ENCODE measurements around the gene BIK. TPM values are rescaled to one million over a fixed set of nuclear protein-coding genes. Genes with fewer than 3 reads are reported as not detected.
"Not testable (repeated sequence)": the region's sequence is repeated elsewhere in the genome, so short reads cannot be mapped to it uniquely, and the experiment has no call there.

The BIK gene
- total RNA-seq, 2 experiments from 2014 or later: 1.5 to 1.9 TPM

GRCh38 chr22:43131773-43132501 is 21.4 kb downstream of the BIK start:
- H3K9me3 Mint-ChIP-seq (ENCODE audit: low read depth): no peaks in the 10 kb centered on the region
- peaks cover 3% of the 10 kb centered on the region for H3K4me1 Mint-ChIP-seq
- H3K4me3 Mint-ChIP-seq: no peak overlapping the region
- ATAC-seq (no peak), DNase-seq (no peak)
- CTCF ChIA-PET: no interaction called here
- H3K36me3 Mint-ChIP-seq: peaks cover 10% of the 10 kb centered on the region
- no peaks in the 10 kb centered on the region for H3K27me3 Mint-ChIP-seq
- H3K27ac Mint-ChIP-seq: no peak overlapping the region

- no peaks in the 10 kb centered on the region for H3K9me3 Mint-ChIP-seq (ENCODE audit: low read depth)
- no peaks in the 10 kb centered on the region for H3K27me3 Mint-ChIP-seq
- H3K36me3 Mint-ChIP-seq: peaks cover 10% of the 10 kb centered on the region
- no peak overlapping the region for H3K27ac Mint-ChIP-seq
- DNase-seq (no peak), ATAC-seq (no peak)
- CTCF ChIA-PET: no interaction called here
- H3K4me3 Mint-ChIP-seq: no peak overlapping the region
- peaks cover 3% of the 10 kb centered on the region for H3K4me1 Mint-ChIP-seq
Measured at GRCh38 chr22:43133401-43133800, 22.9 kb downstream of the BIK start.

- no peak overlapping the region for H3K27ac Mint-ChIP-seq
- ATAC-seq (no peak), DNase-seq (no peak)
- peaks cover 13% of the 10 kb centered on the region for H3K36me3 Mint-ChIP-seq
- no peak overlapping the region for H3K4me3 Mint-ChIP-seq
- H3K9me3 Mint-ChIP-seq (ENCODE audit: low read depth): no peaks in the 10 kb centered on the region
- H3K27me3 Mint-ChIP-seq: no peaks in the 10 kb centered on the region
- CTCF ChIA-PET: no interaction called here
- no peaks in the 10 kb centered on the region for H3K4me1 Mint-ChIP-seq
Measured at GRCh38 chr22:43134553-43134952, 24.0 kb downstream of the BIK start.

GRCh38 chr22:43135565-43135964 is 25.0 kb downstream of the BIK start:
- no peak for DNase-seq
- CTCF ChIA-PET: interaction anchor here (1.2 to 2.1 kb wide), 4 partner anchors 9 to 28 kb away, joined by 3 to 11 read pairs (median 6); partner anchors contain the start of gene BIK
- Mint-ChIP-seq H3K27ac (no peak overlapping the region), H3K4me3 (no peak overlapping the region), H3K36me3 (peaks cover 18% of the 10 kb centered on the region), H3K9me3 (ENCODE audit: low read depth) (no peaks in the 10 kb centered on the region), H3K27me3 (no peaks in the 10 kb centered on the region), H3K4me1 (no peaks in the 10 kb centered on the region)
- no peak for ATAC-seq

- Mint-ChIP-seq H3K36me3 (peaks cover 21% of the 10 kb centered on the region), H3K4me3 (no peak overlapping the region), H3K27ac (no peak overlapping the region), H3K27me3 (no peaks in the 10 kb centered on the region), H3K4me1 (peaks cover 5% of the 10 kb centered on the region), H3K9me3 (ENCODE audit: low read depth) (no peaks in the 10 kb centered on the region)
- DNase-seq (peak; percentile 56), ATAC-seq (peak; percentile 68)
- CTCF ChIA-PET: interaction anchor here (0.6 to 2.1 kb wide), 6 partner anchors 10 to 428 kb away, joined by 3 to 11 read pairs (median 4); partner anchors contain the start of gene BIK
Measured at GRCh38 chr22:43136255-43136654, 25.7 kb downstream of the BIK start.

- no peak for ATAC-seq
- no peak for DNase-seq
- H3K36me3 Mint-ChIP-seq: peaks cover 21% of the 10 kb centered on the region
- no peak overlapping the region for H3K4me3 Mint-ChIP-seq
- peaks cover 9% of the 10 kb centered on the region for H3K4me1 Mint-ChIP-seq
- H3K27me3 Mint-ChIP-seq: no peaks in the 10 kb centered on the region
- no peaks in the 10 kb centered on the region for H3K9me3 Mint-ChIP-seq (ENCODE audit: low read depth)
- H3K27ac Mint-ChIP-seq: no peak overlapping the region
- CTCF ChIA-PET: interaction anchor here (0.6 to 2.1 kb wide), 6 partner anchors 10 to 428 kb away, joined by 3 to 11 read pairs (median 4); partner anchors contain the start of gene BIK
Measured at GRCh38 chr22:43136801-43137200, 26.3 kb downstream of the BIK start.

- H3K36me3 Mint-ChIP-seq: peaks cover 11% of the 10 kb centered on the region
- DNase-seq: peak; percentile 88
- no peaks in the 10 kb centered on the region for H3K27me3 Mint-ChIP-seq
- peaks cover 30% of the 10 kb centered on the region for H3K4me1 Mint-ChIP-seq
- H3K4me3 Mint-ChIP-seq: peak within 1 kb of the TSS; percentile 91
- peak within 1 kb of the TSS; percentile 90 for H3K27ac Mint-ChIP-seq
- CTCF ChIA-PET: interaction anchor here (0.6 to 2.3 kb wide), 5 partner anchors 10 to 1471 kb away, joined by 3 to 10 read pairs (median 3); partner anchors contain the start of gene BIK
- peak; percentile 90 for ATAC-seq
- H3K9me3 Mint-ChIP-seq (ENCODE audit: low read depth): no peaks in the 10 kb centered on the region
Measured at GRCh38 chr22:43142880-43143562, 32.5 kb downstream of the BIK start, which contains the start of gene MCAT. MCAT (minus strand) TSS chr22:43143398; CDS start chr22:43143348, 50 bp downstream.

GRCh38 chr22:43144949-43145348 is 34.4 kb downstream of the BIK start:
- no peaks in the 10 kb centered on the region for H3K9me3 Mint-ChIP-seq (ENCODE audit: low read depth)
- no peak overlapping the region for H3K27ac Mint-ChIP-seq
- CTCF ChIA-PET: no interaction called here
- ATAC-seq: no peak
- no peak overlapping the region for H3K4me3 Mint-ChIP-seq
- peaks cover 37% of the 10 kb centered on the region for H3K4me1 Mint-ChIP-seq
- H3K27me3 Mint-ChIP-seq: no peaks in the 10 kb centered on the region
- DNase-seq: no peak
- peaks cover 7% of the 10 kb centered on the region for H3K36me3 Mint-ChIP-seq

- not testable (repeated sequence) for H3K27me3 Mint-ChIP-seq; H3K27ac Mint-ChIP-seq; H3K4me3 Mint-ChIP-seq; DNase-seq; H3K36me3 Mint-ChIP-seq; ATAC-seq; H3K9me3 Mint-ChIP-seq (ENCODE audit: low read depth)
- CTCF ChIA-PET: interaction anchor here (1.0 kb wide), 1 partner anchor 201 kb away, joined by 3 read pairs; no protein-coding TSS in a partner anchor
- H3K4me1 Mint-ChIP-seq: peaks cover 37% of the 10 kb centered on the region
Measured at GRCh38 chr22:43145371-43145770, 34.8 kb downstream of the BIK start.

GRCh38 chr22:43146332-43146731 is 35.8 kb downstream of the BIK start:
- H3K36me3 Mint-ChIP-seq; ATAC-seq; DNase-seq; H3K4me3 Mint-ChIP-seq; H3K27ac Mint-ChIP-seq; H3K9me3 Mint-ChIP-seq (ENCODE audit: low read depth); H3K27me3 Mint-ChIP-seq: not testable (repeated sequence)
- H3K4me1 Mint-ChIP-seq: peaks cover 38% of the 10 kb centered on the region
- CTCF ChIA-PET: interaction anchor here (0.7 to 1.0 kb wide), 2 partner anchors 193 to 200 kb away, joined by 3 to 4 read pairs; no protein-coding TSS in a partner anchor

GRCh38 chr22:43147821-43148220 is 37.3 kb downstream of the BIK start:
- DNase-seq (no peak), ATAC-seq (no peak)
- Mint-ChIP-seq H3K9me3 (ENCODE audit: low read depth) (no peaks in the 10 kb centered on the region), H3K4me1 (peaks cover 31% of the 10 kb centered on the region), H3K4me3 (no peak overlapping the region), H3K27me3 (no peaks in the 10 kb centered on the region), H3K36me3 (no peaks in the 10 kb centered on the region), H3K27ac (peak overlapping the region; percentile 34)
- CTCF ChIA-PET: interaction anchor here (1.0 to 1.5 kb wide), 2 partner anchors 10 to 40 kb away, joined by 3 read pairs; no protein-coding TSS in a partner anchor

GRCh38 chr22:43148581-43148980 is 38.0 kb downstream of the BIK start:
- Mint-ChIP-seq H3K36me3 (no peaks in the 10 kb centered on the region), H3K9me3 (ENCODE audit: low read depth) (no peaks in the 10 kb centered on the region), H3K4me3 (no peak overlapping the region), H3K27me3 (no peaks in the 10 kb centered on the region), H3K27ac (no peak overlapping the region), H3K4me1 (peaks cover 30% of the 10 kb centered on the region)
- CTCF ChIA-PET: interaction anchor here (1.5 kb wide), 1 partner anchor 10 kb away, joined by 3 read pairs; no protein-coding TSS in a partner anchor
- ATAC-seq (no peak), DNase-seq (no peak)

GRCh38 chr22:43150731-43151206 is 40.2 kb downstream of the BIK start:
- Mint-ChIP-seq H3K9me3 (ENCODE audit: low read depth) (no peaks in the 10 kb centered on the region), H3K27me3 (no peaks in the 10 kb centered on the region), H3K4me1 (peaks cover 30% of the 10 kb centered on the region), H3K4me3 (peak overlapping the region; percentile 83), H3K36me3 (no peaks in the 10 kb centered on the region), H3K27ac (peak overlapping the region; percentile 88)
- CTCF ChIA-PET: interaction anchor here (0.7 kb wide), 1 partner anchor 294 kb away, joined by 3 read pairs; the partner anchor contains the start of gene ARFGAP3
- ATAC-seq (peak; percentile 3), DNase-seq (no peak)

Measured in activated CD8-positive, alpha-beta memory T cell treated with anti-CD3 and anti-CD28 coated beads, Interleukin-2, amount 10 ng/mL, durations not matched to agents 7 days and 5 days (primary cell).